K562 (cell line): Measurements from ENCODE around the gene PCED1B.

Experiments used
- CHD2 ChIP-seq: IDR thresholded peaks from 2 replicates; pipeline ENCODE4 v1.6.1; 2011; ENCODE audit warnings: low read depth, low read length
- CXXC5 ChIP-seq: fragments of 250-450 bp; sonication (Bioruptor Pico); IDR thresholded peaks from 2 replicates; pipeline ENCODE4 v1.8.0; 2022; ENCODE audit warnings: inconsistent platforms, mild to moderate bottlenecking, moderate library complexity
- EZH2 ChIP-seq: IDR thresholded peaks from 2 replicates; pipeline ENCODE4 v1.6.1; 2012; ENCODE audit warnings: low read depth, mild to moderate bottlenecking, inconsistent platforms, low read length, borderline replicate concordance
- JUND ChIP-seq, 2 experiments: IDR thresholded peaks; 2 replicates in 1 of 2; 3 replicates in 1 of 2; pipeline ENCODE4 v1.6.1; 2011; ENCODE audit warnings: borderline replicate concordance in 2 of 2, low read depth in 2 of 2, low read length in 2 of 2, improper control_type of control experiment in 1 of 2, missing biosample characterization in 1 of 2, missing genetic modification characterization in 1 of 2, missing genetic modification reagents in 1 of 2
- MAZ ChIP-seq, 2 experiments: fragments of 450-650 bp in 1 of 2; sonication (generic) in 1 of 2; formaldehyde crosslinking; IDR thresholded peaks in 1 of 2; conservative IDR thresholded peaks in 1 of 2; 2 replicates each; pipeline versions ENCODE4 v1.4.0 to v1.5.0; 2020; ENCODE audit warnings: mild to moderate bottlenecking in 1 of 2, missing genetic modification reagents in 1 of 2
- POLR3G ChIP-seq: IDR thresholded peaks from 2 replicates; pipeline ENCODE4 v1.6.1; 2011; ENCODE audit not compliant: insufficient read length, insufficient replicate concordance; ENCODE audit errors: extremely low read depth
- POU5F1 ChIP-seq: fragments of 150-350 bp; IDR thresholded peaks from 2 replicates; pipeline ENCODE4 v1.6.1; 2014; ENCODE audit warnings: borderline replicate concordance, low read length, low read depth, mild to moderate bottlenecking; ENCODE audit not compliant: partially characterized antibody
- SMARCE1 ChIP-seq: fragments of 450-650 bp; IDR thresholded peaks from 2 replicates; pipeline ENCODE4 v1.7.1; 2016; ENCODE audit warnings: mild to moderate bottlenecking
- TF ChIP-seq, protein P1 (sequence below), 3 experiments: IDR thresholded peaks in 2 of 3; conservative IDR thresholded peaks in 1 of 3; 2 replicates each; pipeline ENCODE4 v1.5.1; 2011 to 2012; ENCODE audit warnings: low read length in 3 of 3, mild to moderate bottlenecking in 3 of 3, control low read depth in 2 of 3, improper control_type of control experiment in 1 of 3, inconsistent platforms in 1 of 3, low read depth in 1 of 3, mixed read lengths in 1 of 3, moderate library complexity in 1 of 3; ENCODE audit not compliant: insufficient read depth in 2 of 3

DNA sequence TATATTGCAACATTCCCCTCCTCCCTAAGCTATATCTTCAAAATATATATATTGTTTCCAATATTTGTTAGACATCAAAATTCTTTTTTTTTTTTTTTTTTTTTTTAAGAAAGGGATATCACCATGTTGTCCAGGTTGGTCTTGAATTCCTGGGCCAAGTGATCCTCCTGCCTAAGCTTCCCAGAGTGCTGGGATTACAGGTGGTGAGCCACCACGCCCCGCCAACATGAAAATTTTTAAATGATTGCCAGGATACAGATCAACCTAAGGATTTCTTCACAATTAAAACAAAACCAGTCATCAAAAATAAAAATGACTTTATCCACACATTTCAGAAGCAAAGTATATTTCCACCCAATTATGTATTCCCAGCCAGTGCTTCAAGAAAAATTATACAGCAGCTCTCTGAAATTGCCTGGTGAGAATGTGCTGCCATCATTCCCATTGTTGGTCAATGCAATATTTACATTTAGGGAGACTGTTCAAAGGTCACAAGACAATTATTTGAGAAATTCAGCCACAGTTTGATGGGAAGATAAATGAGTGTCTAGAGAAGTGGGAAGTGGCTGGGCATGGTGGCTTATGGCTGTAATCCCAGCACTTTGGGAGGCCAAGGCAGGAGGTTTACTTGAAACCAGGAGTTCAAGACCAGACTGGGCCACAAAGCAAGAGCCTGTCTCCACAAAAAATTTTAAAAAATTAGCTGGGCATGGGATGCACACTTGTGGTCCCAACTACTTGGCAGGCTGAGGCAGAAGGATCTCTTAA is 142.0 kb downstream of the PCED1B start:
- TF ChIP-seq EZH2 (no peak), POU5F1 (no peak), CHD2 (no peak), SMARCE1 (no peak), JUND (IDR thresholded peaks at IDR 0.05; ENCODE audit: borderline replicate concordance, low read depth, low read length) (no peak), JUND (tag; IDR thresholded peaks at IDR 0.05; ENCODE audit: borderline replicate concordance, low read depth, low read length) (no peak; the same call in 2 of the 3 replicates), CXXC5 (CRISPR knock-in tag) (no peak), MAZ (CRISPR knock-in tag; conservative IDR thresholded peaks at IDR 0.05 in 1 of 2, IDR thresholded peaks at IDR 0.05 in 1 of 2) (no peak), POLR3G (no peak)
- TF ChIP-seq, protein P1, sequence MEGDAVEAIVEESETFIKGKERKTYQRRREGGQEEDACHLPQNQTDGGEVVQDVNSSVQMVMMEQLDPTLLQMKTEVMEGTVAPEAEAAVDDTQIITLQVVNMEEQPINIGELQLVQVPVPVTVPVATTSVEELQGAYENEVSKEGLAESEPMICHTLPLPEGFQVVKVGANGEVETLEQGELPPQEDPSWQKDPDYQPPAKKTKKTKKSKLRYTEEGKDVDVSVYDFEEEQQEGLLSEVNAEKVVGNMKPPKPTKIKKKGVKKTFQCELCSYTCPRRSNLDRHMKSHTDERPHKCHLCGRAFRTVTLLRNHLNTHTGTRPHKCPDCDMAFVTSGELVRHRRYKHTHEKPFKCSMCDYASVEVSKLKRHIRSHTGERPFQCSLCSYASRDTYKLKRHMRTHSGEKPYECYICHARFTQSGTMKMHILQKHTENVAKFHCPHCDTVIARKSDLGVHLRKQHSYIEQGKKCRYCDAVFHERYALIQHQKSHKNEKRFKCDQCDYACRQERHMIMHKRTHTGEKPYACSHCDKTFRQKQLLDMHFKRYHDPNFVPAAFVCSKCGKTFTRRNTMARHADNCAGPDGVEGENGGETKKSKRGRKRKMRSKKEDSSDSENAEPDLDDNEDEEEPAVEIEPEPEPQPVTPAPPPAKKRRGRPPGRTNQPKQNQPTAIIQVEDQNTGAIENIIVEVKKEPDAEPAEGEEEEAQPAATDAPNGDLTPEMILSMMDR (IDR thresholded peaks at IDR 0.05 in 2 of 3, conservative IDR thresholded peaks at IDR 0.05 in 1 of 3; ENCODE audit: insufficient read depth in 2 of 3, low read depth in 1 of 3, low read length in 3 of 3), result no peak
